ENCODE data around the gene FAM193A. TPM values are rescaled to one million over a fixed set of nuclear protein-coding genes. Genes with fewer than 3 reads are reported as not detected.
"Not testable (repeated sequence)": the region's sequence is repeated elsewhere in the genome, so short reads cannot be mapped to it uniquely, and the experiment has no call there.

The FAM193A gene
- total RNA-seq, 1 donor from 2014 or later, result 26.1 TPM

- DNase-seq (ENCODE audit: extremely low read depth, low read depth, low spot score), result no peak
Measured at GRCh38 chr4:2767046-2767704, 230.7 kb downstream of the FAM193A start.

- DNase-seq (ENCODE audit: extremely low read depth, low read depth, low spot score), result no peak
Measured at GRCh38 chr4:2767705-2768074, 231.2 kb downstream of the FAM193A start.

- DNase-seq (ENCODE audit: extremely low read depth, low read depth, low spot score), result no peak
Measured at GRCh38 chr4:2768124-2768523, 231.7 kb downstream of the FAM193A start.

- no peak for DNase-seq (ENCODE audit: extremely low read depth, low read depth, low spot score)
Measured at GRCh38 chr4:2768921-2769336, 232.5 kb downstream of the FAM193A start.

GRCh38 chr4:2771264-2771663, 234.8 kb downstream of the FAM193A start:
- DNase-seq (ENCODE audit: extremely low read depth, low read depth, low spot score), result no peak

- not testable (repeated sequence) for DNase-seq (ENCODE audit: extremely low read depth, low read depth, low spot score)
Measured at GRCh38 chr4:2780643-2781042, 244.2 kb downstream of the FAM193A start.

- DNase-seq (ENCODE audit: extremely low read depth, low read depth, low spot score), result no peak
Measured at GRCh38 chr4:2781911-2782310, 245.5 kb downstream of the FAM193A start.

Other genes with a start within 250 kb of the FAM193A start
- gene ZFYVE28, start 118.0 kb upstream of the FAM193A start, total RNA-seq, result 8.1 and 11.3 TPM in 2 replicates
- not detected in 2 replicates for gene CFAP99, start 117.7 kb upstream of the FAM193A start, total RNA-seq
- gene RNF4, start 67.5 kb upstream of the FAM193A start, total RNA-seq, result 59.9 and 65.5 TPM in 2 replicates
- 101 and 105 TPM in 2 replicates for gene TNIP2, start 219.7 kb downstream of the FAM193A start, total RNA-seq